Chondrocyte (in vitro differentiated cells): ENCODE measurements around the gene TULP3. TPM values are rescaled to one million over a fixed set of nuclear protein-coding genes. Genes with fewer than 3 reads are reported as not detected.

ENCODE experiments used
- DNase-seq: peaks from one replicate; pipeline ENCODE4 v3.0.0; 2021; ENCODE audit warnings: mixed read lengths, low spot score
- H3K27ac Mint-ChIP-seq: one replicate; pipeline ENCODE4 v1.8.0; 2021; ENCODE audit warnings: mild to moderate bottlenecking, moderate library complexity, mixed read lengths; ENCODE audit not compliant: unreplicated experiment
- H3K27me3 Mint-ChIP-seq: 2 replicates; pipeline ENCODE4 v1.8.0; 2021; ENCODE audit warnings: low read depth, mixed read lengths
- H3K36me3 Mint-ChIP-seq: 2 replicates; pipeline ENCODE4 v1.8.0; 2021; ENCODE audit warnings: low read depth, mixed read lengths
- H3K4me1 Mint-ChIP-seq: 2 replicates; pipeline ENCODE4 v1.8.0; 2021; ENCODE audit warnings: low read depth, mild to moderate bottlenecking, mixed read lengths
- H3K4me3 Mint-ChIP-seq: one replicate; pipeline ENCODE4 v1.8.0; 2021; ENCODE audit warnings: mild to moderate bottlenecking, moderate library complexity, mixed read lengths; ENCODE audit not compliant: unreplicated experiment
- H3K9me3 Mint-ChIP-seq: 2 replicates; pipeline ENCODE4 v1.8.0; 2021; ENCODE audit warnings: low read depth, mixed read lengths
- total RNA-seq: library from RNA; stranded (reverse); gene quantifications from 3 replicates; pipeline ENCODE4 v1.2.1, GENCODE V29; 2021
- TF ChIP-seq, protein P1 (sequence below): fragments of 200-600 bp; sonication (generic); IDR thresholded peaks from 2 replicates; pipeline ENCODE4 v1.5.0; 2021; ENCODE audit warnings: antibody characterized with exemption, mild to moderate bottlenecking, moderate library complexity

Gene TULP3
- total RNA-seq, 1 donor from 2014 or later = 30.6 TPM

- Mint-ChIP-seq H3K27ac (peak overlapping the region; percentile 93), H3K27me3 (no peaks in the 10 kb centered on the region), H3K36me3 (no peaks in the 10 kb centered on the region), H3K9me3 (no peaks in the 10 kb centered on the region), H3K4me3 (peak overlapping the region; percentile 83), H3K4me1 (peaks cover 54% of the 10 kb centered on the region)
- no peak for DNase-seq
- TF ChIP-seq, protein P1, sequence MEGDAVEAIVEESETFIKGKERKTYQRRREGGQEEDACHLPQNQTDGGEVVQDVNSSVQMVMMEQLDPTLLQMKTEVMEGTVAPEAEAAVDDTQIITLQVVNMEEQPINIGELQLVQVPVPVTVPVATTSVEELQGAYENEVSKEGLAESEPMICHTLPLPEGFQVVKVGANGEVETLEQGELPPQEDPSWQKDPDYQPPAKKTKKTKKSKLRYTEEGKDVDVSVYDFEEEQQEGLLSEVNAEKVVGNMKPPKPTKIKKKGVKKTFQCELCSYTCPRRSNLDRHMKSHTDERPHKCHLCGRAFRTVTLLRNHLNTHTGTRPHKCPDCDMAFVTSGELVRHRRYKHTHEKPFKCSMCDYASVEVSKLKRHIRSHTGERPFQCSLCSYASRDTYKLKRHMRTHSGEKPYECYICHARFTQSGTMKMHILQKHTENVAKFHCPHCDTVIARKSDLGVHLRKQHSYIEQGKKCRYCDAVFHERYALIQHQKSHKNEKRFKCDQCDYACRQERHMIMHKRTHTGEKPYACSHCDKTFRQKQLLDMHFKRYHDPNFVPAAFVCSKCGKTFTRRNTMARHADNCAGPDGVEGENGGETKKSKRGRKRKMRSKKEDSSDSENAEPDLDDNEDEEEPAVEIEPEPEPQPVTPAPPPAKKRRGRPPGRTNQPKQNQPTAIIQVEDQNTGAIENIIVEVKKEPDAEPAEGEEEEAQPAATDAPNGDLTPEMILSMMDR = no peak
These were observed 69.8 kb downstream of the TULP3 start for GRCh38 chr12:2960390-2960956.

- peaks cover 54% of the 10 kb centered on the region for H3K4me1 Mint-ChIP-seq
- peaks cover 2% of the 10 kb centered on the region for H3K36me3 Mint-ChIP-seq
- TF ChIP-seq, protein P1 = no peak
- peak overlapping the region; percentile 83 for H3K4me3 Mint-ChIP-seq
- no peaks in the 10 kb centered on the region for H3K9me3 Mint-ChIP-seq
- H3K27me3 Mint-ChIP-seq = no peaks in the 10 kb centered on the region
- DNase-seq = no peak
- peak overlapping the region; percentile 93 for H3K27ac Mint-ChIP-seq
These were observed 70.4 kb downstream of the TULP3 start for GRCh38 chr12:2960996-2961616.

- no peak for DNase-seq
- TF ChIP-seq, protein P1 = no peak
- H3K36me3 Mint-ChIP-seq = peaks cover 2% of the 10 kb centered on the region
- H3K27ac Mint-ChIP-seq = peak overlapping the region; percentile 93
- H3K27me3 Mint-ChIP-seq = no peaks in the 10 kb centered on the region
- peaks cover 54% of the 10 kb centered on the region for H3K4me1 Mint-ChIP-seq
- peak overlapping the region; percentile 83 for H3K4me3 Mint-ChIP-seq
- H3K9me3 Mint-ChIP-seq = no peaks in the 10 kb centered on the region
These were observed 71.0 kb downstream of the TULP3 start for GRCh38 chr12:2961705-2962104.

GRCh38 chr12:2963154-2963759, 72.6 kb downstream of the TULP3 start:
- Mint-ChIP-seq H3K36me3 (peaks cover 2% of the 10 kb centered on the region), H3K4me3 (no peak overlapping the region), H3K27ac (peak overlapping the region; percentile 15), H3K4me1 (peaks cover 48% of the 10 kb centered on the region), H3K9me3 (no peaks in the 10 kb centered on the region), H3K27me3 (no peaks in the 10 kb centered on the region)
- TF ChIP-seq, protein P1 = no peak
- no peak for DNase-seq

DNA sequence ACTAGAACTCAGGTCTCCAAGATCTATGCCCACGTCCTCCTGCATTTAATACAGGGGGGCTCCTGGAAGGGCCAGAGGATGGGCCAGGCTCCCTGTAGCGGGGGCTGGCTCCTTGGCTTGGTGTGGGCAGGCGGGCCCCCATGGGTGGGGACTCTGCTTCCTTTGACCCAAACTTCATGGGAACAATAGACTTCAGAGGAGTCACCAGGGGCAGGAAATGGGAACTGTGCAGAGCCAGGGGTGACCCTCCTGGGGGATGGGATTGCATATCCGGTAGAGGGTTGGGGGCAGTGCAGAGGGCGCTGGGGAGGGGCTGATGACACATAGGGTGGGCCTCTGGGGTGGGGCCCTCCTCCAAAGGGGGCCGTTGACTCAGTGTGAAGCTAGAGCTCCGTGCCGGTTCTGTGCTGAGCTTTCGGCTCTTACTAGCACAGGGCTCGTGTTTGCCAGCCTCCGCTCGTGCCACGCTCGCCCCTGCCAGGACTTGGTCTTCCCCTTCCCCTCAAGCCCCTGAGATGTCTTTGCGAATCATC, 73.1 kb downstream of the TULP3 start:
- Mint-ChIP-seq H3K9me3 (no peaks in the 10 kb centered on the region), H3K27ac (peak overlapping the region; percentile 68), H3K27me3 (no peaks in the 10 kb centered on the region), H3K4me3 (peak overlapping the region; percentile 44), H3K36me3 (peaks cover 2% of the 10 kb centered on the region), H3K4me1 (peaks cover 44% of the 10 kb centered on the region)
- DNase-seq = no peak
- TF ChIP-seq, protein P1 = no peak
